ACC112 (cell line): ENCODE data around the gene C6orf136.

Experiments
- H2AFZ ChIP-seq: fragments of 200-600 bp; sonication (generic); one replicate; pipeline ENCODE4 v1.6.0; 2017; ENCODE audit warnings: antibody characterized with exemption, low read length; ENCODE audit not compliant: unreplicated experiment
- H3K27ac ChIP-seq: fragments of 200-600 bp; sonication (generic); 2 replicates; pipeline ENCODE4 v1.5.1; 2014; ENCODE audit warnings: low read depth, mild to moderate bottlenecking, antibody characterized with exemption, low read length, moderate library complexity
- H3K27me3 ChIP-seq: fragments of 200-600 bp; sonication (generic); 2 replicates; pipeline ENCODE4 v1.6.1; 2014; ENCODE audit warnings: mild to moderate bottlenecking, antibody characterized with exemption, low read length, moderate library complexity, mixed read lengths; ENCODE audit not compliant: insufficient read depth
- H3K36me3 ChIP-seq: fragments of 200-600 bp; sonication (generic); 2 replicates; pipeline ENCODE4 v1.6.1; 2016; ENCODE audit warnings: mild to moderate bottlenecking, antibody characterized with exemption, low read length, moderate library complexity, mixed read lengths; ENCODE audit not compliant: insufficient read depth
- H3K4me1 ChIP-seq: fragments of 200-600 bp; sonication (generic); one replicate; pipeline ENCODE4 v1.6.1; 2016; ENCODE audit warnings: low read length, mixed read lengths; ENCODE audit not compliant: insufficient read depth, unreplicated experiment, control insufficient read depth
- H3K4me3 ChIP-seq: fragments of 200-600 bp; sonication (generic); 2 replicates; pipeline ENCODE4 v1.5.1; 2014; ENCODE audit warnings: mild to moderate bottlenecking, low read depth, low read length
- H3K79me2 ChIP-seq: fragments of 200-600 bp; sonication (generic); one replicate; pipeline ENCODE4 v1.6.0; 2016; ENCODE audit warnings: low read length; ENCODE audit not compliant: control insufficient read depth, unreplicated experiment, insufficient read depth

The C6orf136 gene

GRCh38 chr6:30683183-30683979 lies 36.4 kb downstream of the C6orf136 start:
- peak overlapping the region; percentile 96 for H3K27ac ChIP-seq
- peak overlapping the region; percentile 96 for H3K4me3 ChIP-seq
- H3K79me2 ChIP-seq: peaks cover 90% of the 10 kb centered on the region
- H3K36me3 ChIP-seq: peaks cover 22% of the 10 kb centered on the region
- no peak overlapping the region for H2AFZ ChIP-seq
- H3K4me1 ChIP-seq: peaks cover 13% of the 10 kb centered on the region
- no peaks in the 10 kb centered on the region for H3K27me3 ChIP-seq

DNA sequence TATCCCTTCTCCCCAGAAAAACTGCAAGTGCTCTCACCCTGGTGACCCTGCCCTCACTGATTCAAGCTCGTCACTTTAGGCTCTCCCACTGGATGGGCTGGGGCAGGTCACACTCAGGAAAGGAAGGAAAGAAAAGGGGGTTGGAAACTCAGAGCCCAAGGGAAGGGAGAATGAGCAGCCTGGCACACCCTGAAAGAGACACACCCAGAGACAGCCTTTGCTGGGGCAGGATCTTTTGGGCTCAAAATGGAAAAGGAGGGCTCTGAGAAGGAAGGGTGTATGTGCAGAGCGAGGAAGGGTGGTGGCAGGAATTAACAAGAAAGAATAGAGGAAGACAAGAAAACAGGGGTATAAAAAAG lies 37.0 kb downstream of the C6orf136 start:
- H3K27ac ChIP-seq: peak overlapping the region; percentile 96
- H3K27me3 ChIP-seq: no peaks in the 10 kb centered on the region
- H3K4me3 ChIP-seq: peak overlapping the region; percentile 96
- H2AFZ ChIP-seq: no peak overlapping the region
- H3K4me1 ChIP-seq: peaks cover 19% of the 10 kb centered on the region
- H3K79me2 ChIP-seq: peaks cover 91% of the 10 kb centered on the region
- peaks cover 19% of the 10 kb centered on the region; the same call in 1 of the 2 replicates for H3K36me3 ChIP-seq

DNA sequence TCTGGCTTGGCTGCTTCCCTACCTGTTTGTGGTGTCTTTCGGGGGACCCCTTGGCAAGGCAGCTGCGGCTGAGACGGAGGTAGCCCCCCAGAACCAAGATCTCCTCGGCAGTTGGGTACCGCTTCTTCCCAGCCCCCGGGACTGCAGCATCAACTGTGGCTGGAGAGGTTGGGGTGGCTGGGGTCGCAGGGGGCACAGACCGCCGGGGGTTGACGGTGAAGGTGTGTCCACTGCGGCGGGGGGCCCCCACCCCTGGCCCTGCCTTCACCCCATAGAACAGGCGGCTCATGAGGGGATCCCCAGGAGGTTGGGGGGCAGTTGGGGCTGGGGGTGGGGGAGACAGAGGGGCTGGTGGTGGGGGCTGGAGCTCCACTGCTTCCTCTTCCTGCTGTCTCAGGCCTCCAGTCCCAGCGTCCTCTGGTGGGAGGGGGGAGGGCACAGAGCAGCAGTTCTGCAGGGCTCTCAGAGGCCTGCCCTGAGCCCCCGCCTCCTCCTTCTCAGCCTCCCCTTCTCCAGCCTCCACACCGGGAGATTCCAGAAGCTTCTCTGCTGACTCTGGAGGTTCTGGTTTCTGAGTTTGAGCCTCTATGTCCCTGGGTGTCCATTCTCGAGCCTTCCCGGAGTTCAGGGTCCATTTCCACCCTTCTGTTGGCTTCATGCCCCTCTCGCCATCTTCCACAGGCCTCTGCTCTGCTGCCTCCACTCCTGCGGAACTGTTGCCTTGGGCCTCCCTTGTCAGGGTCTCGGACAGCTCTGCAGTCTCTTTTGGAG lies 37.6 kb downstream of the C6orf136 start:
- peaks cover 91% of the 10 kb centered on the region for H3K79me2 ChIP-seq
- H3K27me3 ChIP-seq: no peaks in the 10 kb centered on the region
- peaks cover 25% of the 10 kb centered on the region for H3K4me1 ChIP-seq
- no peak overlapping the region for H2AFZ ChIP-seq
- peak overlapping the region; percentile 96 for H3K27ac ChIP-seq
- peaks cover 16% of the 10 kb centered on the region; the same call in 1 of the 2 replicates for H3K36me3 ChIP-seq
- H3K4me3 ChIP-seq: peak overlapping the region; percentile 96

- Histone ChIP-seq H3K4me1 (peaks cover 25% of the 10 kb centered on the region), H2AFZ (no peak overlapping the region), H3K79me2 (peaks cover 90% of the 10 kb centered on the region), H3K36me3 (peaks cover 16% of the 10 kb centered on the region; the same call in 1 of the 2 replicates), H3K4me3 (peak overlapping the region; percentile 96), H3K27ac (peak overlapping the region; percentile 90), H3K27me3 (no peaks in the 10 kb centered on the region)
Measured at GRCh38 chr6:30685157-30686008, 38.5 kb downstream of the C6orf136 start.

DNA sequence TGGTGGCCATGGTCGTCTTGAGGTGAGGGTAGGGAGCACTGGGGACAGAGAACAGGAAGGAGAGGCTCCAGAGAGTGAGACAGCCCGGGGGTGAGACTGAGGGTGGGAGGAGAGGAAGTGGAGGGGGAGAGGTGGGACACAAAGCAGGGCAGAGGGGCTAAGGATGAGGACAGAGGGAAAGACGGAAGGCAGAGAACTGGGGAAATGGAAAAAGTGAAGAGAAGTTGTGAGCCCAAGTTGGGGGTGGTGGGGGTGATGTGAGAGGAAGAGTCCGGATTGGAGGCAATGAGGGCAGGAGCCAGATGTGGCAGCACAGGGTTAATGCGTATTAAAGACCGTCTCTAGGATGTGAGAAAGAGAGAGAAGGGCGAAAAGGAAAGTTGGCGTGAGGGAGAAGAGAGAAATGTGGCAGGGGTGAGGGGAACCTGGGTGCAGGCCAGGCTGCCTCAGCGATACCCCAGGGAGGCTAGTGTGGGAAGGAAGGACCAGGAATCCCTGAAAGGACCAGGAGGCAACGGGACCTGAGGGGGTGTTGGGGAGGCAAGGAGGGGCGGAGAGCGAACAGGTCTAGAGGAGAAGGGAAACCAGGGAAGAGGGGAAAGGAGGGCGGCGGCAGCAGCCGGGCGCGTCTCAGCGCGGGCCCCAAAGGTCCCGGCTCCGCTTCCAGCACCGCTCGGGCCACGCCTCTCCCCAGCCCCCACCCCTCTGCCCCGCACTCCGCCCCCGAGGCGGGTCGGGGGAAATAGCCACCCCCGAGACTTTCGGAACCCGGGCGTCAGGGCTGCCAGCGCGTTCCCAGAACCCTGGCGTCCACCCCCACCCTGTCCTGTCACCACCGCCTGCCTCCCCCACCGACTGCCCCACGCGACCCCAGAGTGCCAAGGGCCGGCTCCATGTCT lies 39.3 kb downstream of the C6orf136 start, which contains the start of gene PPP1R18:
Gene PPP1R18, minus strand, starts transcription at position 637 of the 899 bp plus-strand sequence. Its CDS starts 627 bp downstream, at position 10.
- Histone ChIP-seq H2AFZ (peak within 1 kb of the TSS; percentile 57), H3K79me2 (peaks cover 81% of the 10 kb centered on the region), H3K4me1 (peaks cover 26% of the 10 kb centered on the region), H3K27me3 (no peaks in the 10 kb centered on the region), H3K27ac (peak within 1 kb of the TSS; percentile 90), H3K36me3 (peaks cover 16% of the 10 kb centered on the region; the same call in 1 of the 2 replicates), H3K4me3 (peak within 1 kb of the TSS; percentile 96)

- H3K36me3 ChIP-seq: peaks cover 16% of the 10 kb centered on the region; the same call in 1 of the 2 replicates
- H3K79me2 ChIP-seq: peaks cover 73% of the 10 kb centered on the region
- H3K27me3 ChIP-seq: no peaks in the 10 kb centered on the region
- H2AFZ ChIP-seq: peak overlapping the region; percentile 57
- H3K27ac ChIP-seq: peak overlapping the region; percentile 90
- peak overlapping the region; percentile 96 for H3K4me3 ChIP-seq
- peaks cover 30% of the 10 kb centered on the region for H3K4me1 ChIP-seq
Measured at GRCh38 chr6:30686908-30687658, 40.1 kb downstream of the C6orf136 start.

- H2AFZ ChIP-seq: no peak overlapping the region
- peak overlapping the region; percentile 96 for H3K4me3 ChIP-seq
Measured at GRCh38 chr6:30687659-30688431, 40.9 kb downstream of the C6orf136 start.

GRCh38 chr6:30688569-30688968 lies 41.6 kb downstream of the C6orf136 start:
- no peak overlapping the region for H2AFZ ChIP-seq
- peaks cover 58% of the 10 kb centered on the region for H3K79me2 ChIP-seq
- peak overlapping the region; percentile 90 for H3K27ac ChIP-seq
- peaks cover 30% of the 10 kb centered on the region for H3K4me1 ChIP-seq
- H3K27me3 ChIP-seq: no peaks in the 10 kb centered on the region
- peaks cover 10% of the 10 kb centered on the region; the same call in 1 of the 2 replicates for H3K36me3 ChIP-seq
- H3K4me3 ChIP-seq: peak overlapping the region; percentile 96

More at GRCh38 chr6:30687659-30688431, 40.9 kb downstream of the C6orf136 start:
- peaks cover 16% of the 10 kb centered on the region; the same call in 1 of the 2 replicates for H3K36me3 ChIP-seq
- no peaks in the 10 kb centered on the region for H3K27me3 ChIP-seq
- peaks cover 65% of the 10 kb centered on the region for H3K79me2 ChIP-seq
- peaks cover 30% of the 10 kb centered on the region for H3K4me1 ChIP-seq
- peak overlapping the region; percentile 90 for H3K27ac ChIP-seq
